Nephron progenitor cell (in vitro differentiated cells): ENCODE results near the gene RTN4IP1.

Experiments
- DNase-seq: peaks from one replicate; pipeline ENCODE4 v3.0.0; 2021
- H3K27ac Mint-ChIP-seq: 2 replicates; pipeline ENCODE4 v1.8.0; 2021; ENCODE audit warnings: mild to moderate bottlenecking, moderate library complexity, mixed read lengths
- H3K27me3 Mint-ChIP-seq: 2 replicates; pipeline ENCODE4 v1.8.0; 2021; ENCODE audit warnings: mild to moderate bottlenecking, low read depth, mixed read lengths; ENCODE audit not compliant: poor library complexity
- H3K36me3 Mint-ChIP-seq: 2 replicates; pipeline ENCODE4 v1.8.0; 2021; ENCODE audit warnings: low read depth, mixed read lengths
- H3K4me1 Mint-ChIP-seq: 2 replicates; pipeline ENCODE4 v1.8.0; 2021; ENCODE audit warnings: mixed read lengths
- H3K4me3 Mint-ChIP-seq: 2 replicates; pipeline ENCODE4 v1.8.0; 2021; ENCODE audit warnings: mild to moderate bottlenecking, moderate library complexity, mixed read lengths
- H3K9me3 Mint-ChIP-seq: 2 replicates; pipeline ENCODE4 v1.8.0; 2021; ENCODE audit warnings: mild to moderate bottlenecking, moderate library complexity, mixed read lengths
- TF ChIP-seq, protein P1 (sequence below): fragments of 200-600 bp; sonication (generic); IDR thresholded peaks from 2 replicates; pipeline ENCODE4 v1.5.0; 2021; ENCODE audit warnings: antibody characterized with exemption

RTN4IP1 gene

GRCh38 chr6:106522562-106523250, 106.6 kb downstream of the RTN4IP1 start:
- H3K27me3 Mint-ChIP-seq, result peaks cover 13% of the 10 kb centered on the region
- no peak overlapping the region for H3K4me3 Mint-ChIP-seq
- no peaks in the 10 kb centered on the region for H3K4me1 Mint-ChIP-seq
- no peaks in the 10 kb centered on the region for H3K36me3 Mint-ChIP-seq
- DNase-seq, result no peak
- TF ChIP-seq, protein P1, sequence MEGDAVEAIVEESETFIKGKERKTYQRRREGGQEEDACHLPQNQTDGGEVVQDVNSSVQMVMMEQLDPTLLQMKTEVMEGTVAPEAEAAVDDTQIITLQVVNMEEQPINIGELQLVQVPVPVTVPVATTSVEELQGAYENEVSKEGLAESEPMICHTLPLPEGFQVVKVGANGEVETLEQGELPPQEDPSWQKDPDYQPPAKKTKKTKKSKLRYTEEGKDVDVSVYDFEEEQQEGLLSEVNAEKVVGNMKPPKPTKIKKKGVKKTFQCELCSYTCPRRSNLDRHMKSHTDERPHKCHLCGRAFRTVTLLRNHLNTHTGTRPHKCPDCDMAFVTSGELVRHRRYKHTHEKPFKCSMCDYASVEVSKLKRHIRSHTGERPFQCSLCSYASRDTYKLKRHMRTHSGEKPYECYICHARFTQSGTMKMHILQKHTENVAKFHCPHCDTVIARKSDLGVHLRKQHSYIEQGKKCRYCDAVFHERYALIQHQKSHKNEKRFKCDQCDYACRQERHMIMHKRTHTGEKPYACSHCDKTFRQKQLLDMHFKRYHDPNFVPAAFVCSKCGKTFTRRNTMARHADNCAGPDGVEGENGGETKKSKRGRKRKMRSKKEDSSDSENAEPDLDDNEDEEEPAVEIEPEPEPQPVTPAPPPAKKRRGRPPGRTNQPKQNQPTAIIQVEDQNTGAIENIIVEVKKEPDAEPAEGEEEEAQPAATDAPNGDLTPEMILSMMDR, result no peak
- no peak overlapping the region for H3K27ac Mint-ChIP-seq
- no peaks in the 10 kb centered on the region for H3K9me3 Mint-ChIP-seq
